Erythroblast (primary cell): ENCODE data around the gene MAFB.

Source experiments
- GATA1 ChIP-seq: IDR thresholded peaks from 2 replicates; pipeline ENCODE4 v1.6.1; 2011; ENCODE audit warnings: low read depth, mild to moderate bottlenecking, control low read depth, low read length, moderate library complexity
- POLR2A ChIP-seq: IDR thresholded peaks from 2 replicates; pipeline ENCODE4 v1.6.1; 2011; ENCODE audit warnings: mild to moderate bottlenecking, low read length

GRCh38 chr20:40718214-40718977 is 29.4 kb upstream of the MAFB start:
- no peak for TF ChIP-seq POLR2A
- no peak for TF ChIP-seq GATA1
